Smooth muscle cell (in vitro differentiated cells): ENCODE data around the gene CT83. TPM values are rescaled to one million over a fixed set of nuclear protein-coding genes. Genes with fewer than 3 reads are reported as not detected.

ENCODE experiments used
- DNase-seq: peaks from one replicate; lab custom pipeline; 2025; ENCODE audit not compliant: unreplicated experiment; lab: John Stamatoyannopoulos, UW
- H2AFZ ChIP-seq: fragments of 200-600 bp; sonication (generic); 2 replicates; pipeline ENCODE4 v1.6.0; 2016; ENCODE audit warnings: antibody characterized with exemption, low read depth, mild to moderate bottlenecking
- H3F3A ChIP-seq: fragments of 200-600 bp; sonication (generic); 2 replicates; pipeline ENCODE4 v1.6.0; 2017; ENCODE audit warnings: antibody characterized with exemption, low read depth
- H3K27ac ChIP-seq: fragments of 200-600 bp; sonication (generic); 2 replicates; pipeline ENCODE4 v1.5.1; 2016; ENCODE audit warnings: low read depth, mild to moderate bottlenecking
- H3K27me3 ChIP-seq: fragments of 200-600 bp; sonication (generic); 2 replicates; pipeline ENCODE4 v1.6.1; 2016; ENCODE audit warnings: low read depth, mild to moderate bottlenecking
- H3K36me3 ChIP-seq: fragments of 200-600 bp; sonication (generic); 2 replicates; pipeline ENCODE4 v1.5.1; 2016; ENCODE audit warnings: low read depth
- H3K4me1 ChIP-seq: fragments of 200-600 bp; sonication (generic); 2 replicates; pipeline ENCODE4 v1.5.1; 2016; ENCODE audit warnings: low read depth
- H3K4me2 ChIP-seq: fragments of 200-600 bp; sonication (generic); 2 replicates; pipeline ENCODE4 v1.6.0; 2016; ENCODE audit warnings: mild to moderate bottlenecking
- H3K4me3 ChIP-seq: fragments of 200-600 bp; sonication (generic); 2 replicates; pipeline ENCODE4 v1.5.1; 2016; ENCODE audit warnings: mild to moderate bottlenecking
- H3K79me2 ChIP-seq: fragments of 200-600 bp; sonication (generic); 2 replicates; pipeline ENCODE4 v1.6.0; 2016; ENCODE audit warnings: low read depth, mild to moderate bottlenecking
- H3K9ac ChIP-seq: fragments of 200-600 bp; sonication (generic); 2 replicates; pipeline ENCODE4 v1.6.0; 2016; ENCODE audit warnings: low read depth
- H3K9me3 ChIP-seq: fragments of 200-600 bp; sonication (generic); replicated peaks from 2 replicates; pipeline ENCODE4 v1.5.1; 2016; ENCODE audit warnings: low read depth
- H4K20me1 ChIP-seq: fragments of 200-600 bp; sonication (generic); 2 replicates; pipeline ENCODE4 v1.6.0; 2016; ENCODE audit warnings: low read depth
- WGBS: methylation state at CpG from one replicate; pipeline ENCODE4 v1.1.7; 2016; ENCODE audit warnings: low lambda C conversion rate; 5-methylcytosine and 5-hydroxymethylcytosine counted together
- polyA plus RNA-seq: library from polyadenylated mRNA; unstranded; fragments of >200 nt; fragmentation: Nextera tagmentation; extraction: Ambion mirVana; gene quantifications from 2 replicates; pipeline ENCODE4 v1.2.1, GENCODE V29; 2016
- total RNA-seq: library from RNA; depleted of rRNA; stranded (reverse); fragments of >200 nt; gene quantifications from 2 replicates; pipeline ENCODE4 v1.2.3, GENCODE V29; 2014
- TF ChIP-seq, protein P1 (sequence below): fragments of 200-600 bp; sonication (generic); IDR thresholded peaks from 2 replicates; pipeline ENCODE4 v1.5.1; 2017; ENCODE audit warnings: borderline replicate concordance, mild to moderate bottlenecking, antibody characterized with exemption; ENCODE audit not compliant: insufficient read depth, poor library complexity, severe bottlenecking

The CT83 gene
- total and polyA plus RNA-seq, 2 experiments from 2014 or later, result not detected

DNA sequence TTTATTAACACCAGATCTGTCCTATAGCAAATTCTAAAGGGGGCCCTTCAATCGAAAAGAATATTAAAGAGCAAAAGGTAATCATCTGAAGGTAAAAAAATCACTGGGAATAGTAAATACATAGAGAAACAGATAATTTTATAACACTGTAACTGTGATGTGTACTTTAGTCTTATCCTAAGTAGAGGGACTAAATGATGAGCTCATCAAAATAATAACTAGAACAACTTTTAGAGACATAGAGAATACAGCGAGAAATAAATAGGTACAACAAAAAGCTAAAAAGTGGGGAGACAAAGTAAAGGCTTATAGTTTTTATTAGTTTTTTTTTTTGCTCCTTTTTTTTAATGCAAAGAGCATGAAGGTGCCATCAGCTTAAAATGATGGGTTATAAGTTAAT lies 17.3 kb upstream of the CT83 start:
- H3K36me3 ChIP-seq, result no peaks in the 10 kb centered on the region
- H3K79me2 ChIP-seq, result no peaks in the 10 kb centered on the region
- TF ChIP-seq, protein P1, sequence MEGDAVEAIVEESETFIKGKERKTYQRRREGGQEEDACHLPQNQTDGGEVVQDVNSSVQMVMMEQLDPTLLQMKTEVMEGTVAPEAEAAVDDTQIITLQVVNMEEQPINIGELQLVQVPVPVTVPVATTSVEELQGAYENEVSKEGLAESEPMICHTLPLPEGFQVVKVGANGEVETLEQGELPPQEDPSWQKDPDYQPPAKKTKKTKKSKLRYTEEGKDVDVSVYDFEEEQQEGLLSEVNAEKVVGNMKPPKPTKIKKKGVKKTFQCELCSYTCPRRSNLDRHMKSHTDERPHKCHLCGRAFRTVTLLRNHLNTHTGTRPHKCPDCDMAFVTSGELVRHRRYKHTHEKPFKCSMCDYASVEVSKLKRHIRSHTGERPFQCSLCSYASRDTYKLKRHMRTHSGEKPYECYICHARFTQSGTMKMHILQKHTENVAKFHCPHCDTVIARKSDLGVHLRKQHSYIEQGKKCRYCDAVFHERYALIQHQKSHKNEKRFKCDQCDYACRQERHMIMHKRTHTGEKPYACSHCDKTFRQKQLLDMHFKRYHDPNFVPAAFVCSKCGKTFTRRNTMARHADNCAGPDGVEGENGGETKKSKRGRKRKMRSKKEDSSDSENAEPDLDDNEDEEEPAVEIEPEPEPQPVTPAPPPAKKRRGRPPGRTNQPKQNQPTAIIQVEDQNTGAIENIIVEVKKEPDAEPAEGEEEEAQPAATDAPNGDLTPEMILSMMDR, result no peak
- 77% methylated on average over 2 of the region's 2 CpGs for WGBS
- H3K9ac ChIP-seq, result no peak overlapping the region
- no peak overlapping the region for H2AFZ ChIP-seq
- H3F3A ChIP-seq, result no peaks in the 10 kb centered on the region
- no peaks in the 10 kb centered on the region for H3K27me3 ChIP-seq
- H3K9me3 ChIP-seq, result no peaks in the 10 kb centered on the region
- H3K27ac ChIP-seq, result no peak overlapping the region
- H3K4me2 ChIP-seq, result no peak overlapping the region
- no peak overlapping the region for H3K4me3 ChIP-seq
- DNase-seq, result no peak
- no peaks in the 10 kb centered on the region for H4K20me1 ChIP-seq
- H3K4me1 ChIP-seq, result no peaks in the 10 kb centered on the region

DNA sequence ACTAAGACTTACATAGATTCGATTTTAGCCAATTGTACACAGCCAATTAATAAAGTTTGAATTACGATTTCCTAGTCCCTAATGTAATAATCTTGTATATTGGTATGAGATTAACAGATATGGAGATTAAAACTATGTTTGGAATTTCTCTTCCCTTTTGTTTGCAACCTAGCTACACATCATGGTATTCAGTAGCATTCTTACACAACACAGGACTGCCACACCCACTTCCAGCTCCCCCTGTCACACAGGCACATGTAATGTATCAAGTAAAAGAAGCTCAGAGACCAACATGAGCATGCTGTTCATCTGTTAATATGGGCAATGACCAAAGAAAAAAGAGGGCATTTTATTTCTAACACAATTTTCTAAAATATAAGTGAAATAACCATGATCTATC lies 13.6 kb downstream of the CT83 start:
- H3K4me3 ChIP-seq, result no peak overlapping the region

DNA sequence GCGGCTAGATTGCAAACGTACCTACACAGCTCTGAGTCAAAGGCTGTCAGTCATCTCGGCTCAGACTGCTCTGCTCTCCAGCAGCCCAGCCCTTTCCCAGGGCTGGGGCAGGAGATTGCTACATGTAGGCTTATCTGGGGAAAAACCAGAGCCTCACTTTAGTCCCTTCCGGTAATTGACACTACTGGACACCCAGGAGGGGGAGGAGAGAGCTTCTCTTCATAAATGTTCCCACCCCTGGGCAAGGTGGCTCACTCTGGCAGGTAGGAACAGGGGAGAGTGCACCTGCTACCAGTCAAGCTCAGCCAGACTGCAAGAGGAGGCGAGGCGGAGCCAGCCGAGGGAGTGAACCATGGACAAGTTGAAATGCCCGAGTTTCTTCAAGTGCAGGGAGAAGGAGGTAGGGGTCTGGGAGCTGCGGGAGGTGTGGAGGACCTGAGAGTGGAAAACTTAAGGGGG lies 26.4 kb downstream of the CT83 start, which contains the start of gene SLC6A14:
TSS of gene SLC6A14 (plus strand) at position 249 of the 459 bp plus-strand sequence. CDS start at position 353, 104 bp downstream.
- no peaks in the 10 kb centered on the region for H3K36me3 ChIP-seq
- no peaks in the 10 kb centered on the region for H3K9me3 ChIP-seq
- no peak within 1 kb of the TSS for H3K27ac ChIP-seq
- TF ChIP-seq, protein P1, result no peak
- H3K4me2 ChIP-seq, result no peak within 1 kb of the TSS
- H3K79me2 ChIP-seq, result no peaks in the 10 kb centered on the region
- no peak within 1 kb of the TSS for H2AFZ ChIP-seq
- no peak within 1 kb of the TSS for H3K4me3 ChIP-seq
- no peaks in the 10 kb centered on the region for H3F3A ChIP-seq
- no peaks in the 10 kb centered on the region for H3K4me1 ChIP-seq
- H3K9ac ChIP-seq, result no peak within 1 kb of the TSS
- WGBS, result 66% methylated on average over 9 of the region's 9 CpGs
- H3K27me3 ChIP-seq, result no peaks in the 10 kb centered on the region
- H4K20me1 ChIP-seq, result no peaks in the 10 kb centered on the region
- no peak for DNase-seq

More for the DNA sequence above, 13.6 kb downstream of the CT83 start:
- Histone ChIP-seq H3K79me2 (no peaks in the 10 kb centered on the region), H2AFZ (no peak overlapping the region), H3K4me2 (no peak overlapping the region), H3K4me1 (no peaks in the 10 kb centered on the region), H3K9me3 (no peaks in the 10 kb centered on the region), H3F3A (no peaks in the 10 kb centered on the region), H3K27ac (no peak overlapping the region), H3K27me3 (no peaks in the 10 kb centered on the region), H4K20me1 (no peaks in the 10 kb centered on the region), H3K36me3 (no peaks in the 10 kb centered on the region), H3K9ac (no peak overlapping the region)
- TF ChIP-seq, protein P1, result no peak
- 61% methylated on average over 2 of the region's 2 CpGs for WGBS
- no peak for DNase-seq

DNA sequence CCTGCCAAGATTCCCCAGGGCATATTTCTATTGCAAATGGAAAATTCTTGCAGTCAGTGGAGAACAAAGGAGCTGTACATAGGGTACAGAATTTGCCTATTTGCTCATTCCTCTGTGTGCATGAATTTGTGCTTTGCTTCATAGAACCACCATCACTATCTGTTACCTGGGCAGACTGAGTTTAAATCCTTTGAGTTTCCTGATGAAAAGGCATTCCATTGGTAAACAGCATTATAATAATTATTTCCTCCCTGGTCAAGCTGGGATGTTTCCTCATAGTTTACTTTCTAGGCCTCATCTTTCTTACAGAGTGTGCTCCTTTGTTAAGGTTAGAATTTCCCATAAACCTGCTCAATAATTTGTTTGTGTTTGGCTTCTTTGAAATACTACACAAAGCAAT lies 27.2 kb downstream of the CT83 start:
- H3K4me2 ChIP-seq, result no peak overlapping the region
- DNase-seq, result no peak
- H3K79me2 ChIP-seq, result no peaks in the 10 kb centered on the region
- TF ChIP-seq, protein P1, result no peak
- no peak overlapping the region for H3K27ac ChIP-seq
- H3K27me3 ChIP-seq, result no peaks in the 10 kb centered on the region
- H3F3A ChIP-seq, result no peaks in the 10 kb centered on the region
- no peaks in the 10 kb centered on the region for H3K9me3 ChIP-seq
- H3K36me3 ChIP-seq, result no peaks in the 10 kb centered on the region
- H3K4me1 ChIP-seq, result no peaks in the 10 kb centered on the region
- H3K9ac ChIP-seq, result no peak overlapping the region
- H2AFZ ChIP-seq, result no peak overlapping the region
- no peaks in the 10 kb centered on the region for H4K20me1 ChIP-seq
- H3K4me3 ChIP-seq, result no peak overlapping the region
